ENCODE data around the gene VAV1. TPM values are rescaled to one million over a fixed set of nuclear protein-coding genes. Genes with fewer than 3 reads are reported as not detected.
"Not testable (repeated sequence)": the region's sequence is repeated elsewhere in the genome, so short reads cannot be mapped to it uniquely, and the experiment has no call there.

VAV1 gene
- total RNA-seq, 6 experiments from 2014 or later = not detected

DNA sequence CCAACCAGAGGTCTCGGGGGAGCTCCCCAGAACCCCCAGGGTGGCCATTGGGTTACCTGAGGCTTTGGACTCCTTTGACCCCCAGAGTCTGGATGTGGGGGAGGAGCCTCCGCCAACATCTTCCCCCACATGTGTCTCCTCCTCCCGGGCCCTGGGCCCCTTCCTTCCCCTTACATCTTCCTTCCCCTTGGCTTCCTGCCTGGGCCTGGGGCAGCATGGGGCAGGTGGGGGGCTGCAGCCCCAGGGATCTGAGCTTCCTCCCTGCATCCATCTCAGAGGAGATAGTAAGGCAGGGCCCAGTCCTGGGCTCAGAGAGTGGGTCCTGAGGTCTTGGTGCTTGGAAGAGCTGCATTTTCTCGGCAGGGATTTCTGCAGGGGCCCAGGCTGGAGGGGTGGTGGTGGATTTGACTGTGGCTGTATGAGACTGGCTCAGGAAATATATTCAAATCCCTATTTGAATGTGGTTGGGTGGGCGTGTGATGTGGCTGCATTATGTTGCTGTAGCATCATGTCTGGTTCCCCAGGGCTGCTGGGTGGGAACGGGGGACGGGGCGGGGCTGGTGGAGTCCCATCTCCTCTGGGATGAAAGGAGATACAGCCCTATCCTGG, 919 bp downstream of the VAV1 start:
- Mint-ChIP-seq H3K4me3 (no peak overlapping the region), H3K36me3 (ENCODE audit: low read depth) (no peaks in the 10 kb centered on the region), H3K27ac (no peak overlapping the region), H3K9me3 (no peaks in the 10 kb centered on the region; the same call in 1 of the 2 replicates), H3K4me1 (ENCODE audit: low read depth) (no peaks in the 10 kb centered on the region), H3K27me3 (ENCODE audit: insufficient read depth) (peaks cover 7% of the 10 kb centered on the region)
- TF ChIP-seq, protein P1, sequence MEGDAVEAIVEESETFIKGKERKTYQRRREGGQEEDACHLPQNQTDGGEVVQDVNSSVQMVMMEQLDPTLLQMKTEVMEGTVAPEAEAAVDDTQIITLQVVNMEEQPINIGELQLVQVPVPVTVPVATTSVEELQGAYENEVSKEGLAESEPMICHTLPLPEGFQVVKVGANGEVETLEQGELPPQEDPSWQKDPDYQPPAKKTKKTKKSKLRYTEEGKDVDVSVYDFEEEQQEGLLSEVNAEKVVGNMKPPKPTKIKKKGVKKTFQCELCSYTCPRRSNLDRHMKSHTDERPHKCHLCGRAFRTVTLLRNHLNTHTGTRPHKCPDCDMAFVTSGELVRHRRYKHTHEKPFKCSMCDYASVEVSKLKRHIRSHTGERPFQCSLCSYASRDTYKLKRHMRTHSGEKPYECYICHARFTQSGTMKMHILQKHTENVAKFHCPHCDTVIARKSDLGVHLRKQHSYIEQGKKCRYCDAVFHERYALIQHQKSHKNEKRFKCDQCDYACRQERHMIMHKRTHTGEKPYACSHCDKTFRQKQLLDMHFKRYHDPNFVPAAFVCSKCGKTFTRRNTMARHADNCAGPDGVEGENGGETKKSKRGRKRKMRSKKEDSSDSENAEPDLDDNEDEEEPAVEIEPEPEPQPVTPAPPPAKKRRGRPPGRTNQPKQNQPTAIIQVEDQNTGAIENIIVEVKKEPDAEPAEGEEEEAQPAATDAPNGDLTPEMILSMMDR (IDR thresholded peaks at IDR 0.05) = no peak
- DNase-seq = no peak

DNA sequence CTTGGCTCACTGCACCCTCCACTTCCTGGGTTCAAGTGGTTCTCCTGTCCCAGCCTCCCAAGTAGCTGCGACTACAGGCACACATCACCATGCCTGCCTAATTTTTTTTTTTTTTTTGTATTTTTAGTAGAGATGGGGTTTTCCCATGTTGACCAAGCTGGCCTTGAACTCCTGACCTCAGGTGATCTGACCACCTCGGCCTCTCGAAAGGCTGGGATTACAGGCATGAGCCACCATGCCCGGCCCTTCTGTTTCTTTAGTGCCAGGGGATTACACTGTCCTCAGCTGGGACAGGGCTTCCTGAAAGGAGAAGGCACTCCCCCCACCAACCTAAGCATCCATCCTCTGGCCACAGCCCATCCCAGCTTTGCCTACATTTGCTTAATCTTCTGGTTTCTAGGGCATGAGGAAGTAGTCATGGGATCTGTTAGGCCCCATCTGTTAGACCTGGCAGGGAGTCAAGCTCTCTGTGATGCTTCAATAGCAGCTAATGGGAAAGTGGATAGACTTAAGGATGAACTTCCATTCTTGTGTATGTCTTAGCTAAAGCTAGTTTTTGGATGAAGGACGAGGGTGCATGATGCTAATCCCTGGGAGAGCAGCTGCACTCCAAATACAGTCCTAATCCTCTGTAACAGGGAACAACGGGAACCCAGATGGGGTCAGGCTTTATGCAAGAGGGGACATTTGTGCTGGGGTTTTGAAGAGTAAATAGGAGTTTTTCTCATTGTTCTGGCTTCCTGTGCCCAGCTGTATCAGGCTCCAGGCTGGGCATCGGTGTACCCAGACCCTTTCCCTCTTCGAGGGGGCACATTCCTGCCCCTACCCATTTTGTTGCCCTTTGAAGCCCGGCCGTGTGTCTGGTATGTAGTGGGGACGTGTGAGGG, 2.6 kb downstream of the VAV1 start:
- Mint-ChIP-seq H3K4me1 (ENCODE audit: low read depth) (no peaks in the 10 kb centered on the region), H3K4me3 (no peak overlapping the region), H3K27me3 (ENCODE audit: insufficient read depth) (peaks cover 7% of the 10 kb centered on the region), H3K9me3 (no peaks in the 10 kb centered on the region; the same call in 1 of the 2 replicates), H3K36me3 (ENCODE audit: low read depth) (no peaks in the 10 kb centered on the region), H3K27ac (no peak overlapping the region)
- DNase-seq = no peak
- TF ChIP-seq, protein P1 (IDR thresholded peaks at IDR 0.05) = no peak

DNA sequence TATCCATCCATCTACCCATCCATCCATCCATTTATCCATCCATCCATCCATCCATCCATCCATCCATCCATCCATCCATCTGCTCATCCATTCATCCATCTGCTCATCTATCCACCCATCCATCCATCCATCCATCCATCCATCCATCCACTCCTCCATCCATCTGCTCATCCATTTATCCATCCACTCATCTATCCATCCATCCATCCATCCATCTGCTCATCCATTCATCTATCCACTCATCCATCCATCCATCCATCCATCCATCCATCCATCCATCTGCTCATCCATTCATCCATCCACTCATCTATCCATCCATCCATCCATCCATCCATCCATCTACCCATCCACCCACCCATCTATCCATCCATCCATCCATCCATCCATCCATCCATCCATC, 3.5 kb downstream of the VAV1 start:
- not testable (repeated sequence) for H3K9me3 Mint-ChIP-seq; H3K4me1 Mint-ChIP-seq (ENCODE audit: low read depth); H3K27ac Mint-ChIP-seq; H3K36me3 Mint-ChIP-seq (ENCODE audit: low read depth); H3K27me3 Mint-ChIP-seq (ENCODE audit: insufficient read depth); H3K4me3 Mint-ChIP-seq; DNase-seq

DNA sequence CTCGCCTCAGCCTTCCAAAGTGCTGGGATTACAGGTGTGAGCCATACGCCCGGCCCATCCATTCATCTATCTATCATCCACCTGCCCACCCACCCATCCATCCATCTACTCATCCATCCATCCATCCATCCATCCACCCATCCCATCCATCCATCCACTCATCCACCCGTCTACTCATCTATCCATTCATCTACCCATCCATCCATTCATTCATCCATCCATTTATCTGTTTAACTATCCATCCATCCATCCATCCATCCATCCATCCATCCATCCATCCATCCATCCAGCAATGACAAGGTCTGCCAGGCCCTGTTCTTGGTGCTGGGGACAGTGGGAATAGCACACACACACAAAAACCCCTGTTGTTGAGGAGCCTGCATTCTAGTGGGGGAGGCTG, 4.5 kb downstream of the VAV1 start:
- TF ChIP-seq, protein P1 (IDR thresholded peaks at IDR 0.05) = no peak
- H3K27ac Mint-ChIP-seq = no peak overlapping the region
- H3K27me3 Mint-ChIP-seq (ENCODE audit: insufficient read depth) = peaks cover 4% of the 10 kb centered on the region
- H3K9me3 Mint-ChIP-seq = no peaks in the 10 kb centered on the region; the same call in 1 of the 2 replicates
- DNase-seq = no peak
- no peaks in the 10 kb centered on the region for H3K36me3 Mint-ChIP-seq (ENCODE audit: low read depth)
- H3K4me1 Mint-ChIP-seq (ENCODE audit: low read depth) = no peaks in the 10 kb centered on the region; the same call in 1 of the 2 replicates
- no peak overlapping the region for H3K4me3 Mint-ChIP-seq

DNA sequence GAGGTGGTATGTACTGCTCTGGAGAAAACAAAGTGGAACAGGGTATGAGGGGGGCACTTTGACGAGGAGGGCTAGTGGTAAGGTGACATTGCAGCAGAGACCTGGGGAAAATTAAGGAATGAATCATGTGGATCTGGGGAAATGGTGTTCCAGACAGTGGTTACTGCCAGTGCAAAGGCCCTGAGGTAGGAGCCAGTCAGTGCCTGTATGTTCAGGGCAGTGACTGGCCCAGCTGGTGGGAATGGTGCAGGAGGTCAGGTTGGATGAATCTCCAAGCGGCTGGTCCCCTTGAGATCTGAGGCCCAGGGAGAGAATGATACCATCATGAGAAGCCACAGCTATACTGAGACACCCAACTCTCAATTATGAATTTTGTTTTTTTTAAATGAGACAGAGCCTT, 4.9 kb downstream of the VAV1 start:
- H3K36me3 Mint-ChIP-seq (ENCODE audit: low read depth) = no peaks in the 10 kb centered on the region
- TF ChIP-seq, protein P1 (IDR thresholded peaks at IDR 0.05) = no peak
- H3K27me3 Mint-ChIP-seq (ENCODE audit: insufficient read depth) = peaks cover 4% of the 10 kb centered on the region
- no peak overlapping the region for H3K4me3 Mint-ChIP-seq
- H3K9me3 Mint-ChIP-seq = no peaks in the 10 kb centered on the region; the same call in 1 of the 2 replicates
- no peak overlapping the region for H3K27ac Mint-ChIP-seq
- H3K4me1 Mint-ChIP-seq (ENCODE audit: low read depth) = no peaks in the 10 kb centered on the region; the same call in 1 of the 2 replicates
- DNase-seq = no peak

DNA sequence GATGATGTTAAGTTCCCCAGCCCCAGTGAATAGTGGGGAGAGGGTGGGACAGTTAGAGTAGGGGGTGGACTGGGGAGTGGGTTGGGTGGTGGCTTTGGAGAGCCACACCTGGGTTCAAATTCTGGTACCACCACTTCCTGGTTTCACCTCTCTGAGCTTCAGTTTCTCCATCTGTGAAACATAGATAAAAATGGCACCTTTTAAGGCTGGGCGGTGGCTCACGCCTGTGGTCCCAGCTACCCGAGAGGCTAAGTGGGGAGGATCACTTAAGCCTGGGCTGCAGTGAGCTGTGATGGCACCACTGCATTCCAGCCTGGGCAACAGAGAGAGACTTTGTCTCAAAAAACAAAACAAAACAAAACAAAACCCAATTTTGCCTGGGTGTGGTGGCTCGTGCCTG, 5.9 kb downstream of the VAV1 start:
- Mint-ChIP-seq H3K4me3 (no peak overlapping the region), H3K27ac (no peak overlapping the region), H3K9me3 (no peaks in the 10 kb centered on the region; the same call in 1 of the 2 replicates), H3K36me3 (ENCODE audit: low read depth) (no peaks in the 10 kb centered on the region), H3K27me3 (ENCODE audit: insufficient read depth) (peaks cover 4% of the 10 kb centered on the region), H3K4me1 (ENCODE audit: low read depth) (no peaks in the 10 kb centered on the region; the same call in 1 of the 2 replicates)
- TF ChIP-seq, protein P1 (IDR thresholded peaks at IDR 0.05) = no peak
- no peak for DNase-seq

All from HFFc6 (cell line).